Ishikawa (cell line): Measurements from ENCODE around the gene NR0B1.

ENCODE experiments used
- EGR1 ChIP-seq: IDR thresholded peaks from 2 replicates; pipeline ENCODE4 v1.6.1; 2012
- NFIC ChIP-seq: IDR thresholded peaks from 2 replicates; pipeline ENCODE4 v1.6.1; 2012
- TAF1 ChIP-seq: IDR thresholded peaks from 2 replicates; pipeline ENCODE4 v1.6.1; 2012; ENCODE audit warnings: low read depth, mild to moderate bottlenecking
- ZBTB7A ChIP-seq: IDR thresholded peaks from 2 replicates; pipeline ENCODE4 v1.6.1; 2012; ENCODE audit warnings: low read depth

Gene NR0B1

GRCh38 chrX:30261012-30261411 lies 48.2 kb downstream of the NR0B1 start:
- TF ChIP-seq TAF1 = no peak
- TF ChIP-seq EGR1 = no peak

GRCh38 chrX:30259927-30260326 lies 49.3 kb downstream of the NR0B1 start:
- TF ChIP-seq ZBTB7A (no peak), TAF1 (no peak), NFIC (no peak)
